Gastroesophageal sphincter (tissue), 3 donors: ENCODE data around the gene KRT35.

Experiments
- CTCF ChIP-seq, 4 experiments: fragments of 200-600 bp in 2 of 4; fragments of 450-650 bp in 2 of 4; sonication (generic) in 1 of 4; IDR thresholded peaks; one replicate each; pipeline ENCODE4 v1.5.1; 2017 to 2019; ENCODE audit warnings: antibody characterized with exemption in 4 of 4, mild to moderate bottlenecking in 2 of 4, moderate library complexity in 2 of 4
- POLR2AphosphoS5 ChIP-seq: sonication (generic); formaldehyde crosslinking; IDR thresholded peaks from one replicate; pipeline ENCODE4 v1.6.1; 2017; ENCODE audit warnings: antibody characterized with exemption

DNA sequence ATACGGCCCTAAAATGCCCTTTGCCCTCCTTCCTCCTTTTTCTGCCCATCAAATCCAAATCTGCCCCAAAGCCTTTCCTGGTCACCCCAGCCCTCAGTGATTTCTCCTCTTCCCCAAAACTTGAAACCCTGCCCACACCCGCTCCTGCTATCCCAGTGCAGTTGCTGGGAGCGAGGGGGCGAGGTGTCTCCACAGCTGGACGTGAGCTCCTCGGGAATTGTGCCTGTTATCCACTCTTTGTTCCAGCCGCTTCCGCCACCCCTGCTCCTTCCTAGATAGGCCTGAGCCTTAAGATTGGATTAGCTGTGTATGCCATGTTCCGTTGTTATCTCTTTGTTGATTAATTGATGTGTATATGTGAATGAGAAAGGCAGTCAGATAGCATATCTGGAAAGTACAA is 2.6 kb upstream of the KRT35 start:
- no peak for TF ChIP-seq CTCF (IDR thresholded peaks at IDR 0.05)
- TF ChIP-seq POLR2AphosphoS5: no peak
